ENCODE results near the gene TPK1.

TPK1 gene

GRCh38 chr7:144824360-144824759, 11.5 kb downstream of the TPK1 start:
- TF ChIP-seq, protein P1, sequence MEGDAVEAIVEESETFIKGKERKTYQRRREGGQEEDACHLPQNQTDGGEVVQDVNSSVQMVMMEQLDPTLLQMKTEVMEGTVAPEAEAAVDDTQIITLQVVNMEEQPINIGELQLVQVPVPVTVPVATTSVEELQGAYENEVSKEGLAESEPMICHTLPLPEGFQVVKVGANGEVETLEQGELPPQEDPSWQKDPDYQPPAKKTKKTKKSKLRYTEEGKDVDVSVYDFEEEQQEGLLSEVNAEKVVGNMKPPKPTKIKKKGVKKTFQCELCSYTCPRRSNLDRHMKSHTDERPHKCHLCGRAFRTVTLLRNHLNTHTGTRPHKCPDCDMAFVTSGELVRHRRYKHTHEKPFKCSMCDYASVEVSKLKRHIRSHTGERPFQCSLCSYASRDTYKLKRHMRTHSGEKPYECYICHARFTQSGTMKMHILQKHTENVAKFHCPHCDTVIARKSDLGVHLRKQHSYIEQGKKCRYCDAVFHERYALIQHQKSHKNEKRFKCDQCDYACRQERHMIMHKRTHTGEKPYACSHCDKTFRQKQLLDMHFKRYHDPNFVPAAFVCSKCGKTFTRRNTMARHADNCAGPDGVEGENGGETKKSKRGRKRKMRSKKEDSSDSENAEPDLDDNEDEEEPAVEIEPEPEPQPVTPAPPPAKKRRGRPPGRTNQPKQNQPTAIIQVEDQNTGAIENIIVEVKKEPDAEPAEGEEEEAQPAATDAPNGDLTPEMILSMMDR (IDR thresholded peaks at IDR 0.05) = no peak
- Histone ChIP-seq H3K4me3 (no peak overlapping the region), H3K27ac (no peak overlapping the region)
- DNase-seq (ENCODE audit: low spot score) = no peak

- H3K4me3 ChIP-seq = no peak overlapping the region
- DNase-seq (ENCODE audit: low spot score) = no peak
- TF ChIP-seq, protein P1 (IDR thresholded peaks at IDR 0.05) = no peak
- no peak overlapping the region for H3K27ac ChIP-seq
Measured at GRCh38 chr7:144822223-144822622, 13.6 kb downstream of the TPK1 start.

GRCh38 chr7:144821067-144821466, 14.8 kb downstream of the TPK1 start:
- no peak for DNase-seq (ENCODE audit: low spot score)
- H3K27ac ChIP-seq = no peak overlapping the region

DNA sequence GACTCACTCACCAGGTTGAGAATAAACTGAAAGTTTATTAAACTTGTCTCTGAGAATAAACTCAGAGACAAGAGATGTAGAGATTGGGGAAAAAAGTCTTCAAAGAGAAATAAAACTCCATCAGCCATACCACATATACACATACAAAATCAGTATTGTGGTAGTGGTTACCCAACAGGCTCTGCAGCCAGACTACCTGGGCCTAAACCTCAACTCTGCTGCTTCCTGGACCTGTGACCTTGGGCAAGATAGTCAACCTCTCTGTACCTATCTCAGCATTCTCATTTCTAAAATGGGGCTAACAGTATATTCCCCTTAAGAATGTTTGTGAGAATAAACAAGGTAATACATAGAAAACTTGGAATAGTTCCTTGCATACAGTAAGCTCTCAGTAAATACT, 15.3 kb downstream of the TPK1 start:
- no peak for DNase-seq (ENCODE audit: low spot score)
- TF ChIP-seq, protein P1 (IDR thresholded peaks at IDR 0.05) = no peak
- Histone ChIP-seq H3K4me3 (no peak overlapping the region), H3K27ac (no peak overlapping the region)

More at GRCh38 chr7:144821067-144821466, 14.8 kb downstream of the TPK1 start:
- TF ChIP-seq, protein P1 (IDR thresholded peaks at IDR 0.05) = no peak
- H3K4me3 ChIP-seq = no peak overlapping the region

DNA sequence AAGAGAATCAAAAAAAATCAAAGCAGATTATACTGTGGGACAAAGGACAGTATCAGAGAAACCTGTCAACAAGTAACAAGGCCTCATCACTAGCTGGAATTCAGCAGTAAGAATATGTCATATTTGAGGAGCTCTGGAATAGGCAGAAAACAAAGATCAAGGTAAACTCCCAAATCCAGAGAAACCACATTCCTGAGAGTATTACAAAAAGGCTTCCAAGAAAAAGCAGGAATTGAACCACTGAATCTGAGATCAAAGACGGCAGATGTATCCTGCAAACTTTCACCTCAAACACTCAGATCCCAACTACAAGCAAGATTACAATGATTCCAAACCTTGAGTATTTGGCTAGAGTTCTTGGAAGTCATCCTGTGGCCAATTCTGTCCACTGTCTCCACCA, 16.3 kb downstream of the TPK1 start:
- Histone ChIP-seq H3K4me3 (no peak overlapping the region), H3K27ac (no peak overlapping the region)
- DNase-seq (ENCODE audit: low spot score) = no peak
- TF ChIP-seq, protein P1 (IDR thresholded peaks at IDR 0.05) = no peak

GRCh38 chr7:144818511-144818910, 17.3 kb downstream of the TPK1 start:
- TF ChIP-seq, protein P1 (IDR thresholded peaks at IDR 0.05) = no peak
- DNase-seq (ENCODE audit: low spot score) = no peak
- no peak overlapping the region for H3K4me3 ChIP-seq
- H3K27ac ChIP-seq = no peak overlapping the region

DNA sequence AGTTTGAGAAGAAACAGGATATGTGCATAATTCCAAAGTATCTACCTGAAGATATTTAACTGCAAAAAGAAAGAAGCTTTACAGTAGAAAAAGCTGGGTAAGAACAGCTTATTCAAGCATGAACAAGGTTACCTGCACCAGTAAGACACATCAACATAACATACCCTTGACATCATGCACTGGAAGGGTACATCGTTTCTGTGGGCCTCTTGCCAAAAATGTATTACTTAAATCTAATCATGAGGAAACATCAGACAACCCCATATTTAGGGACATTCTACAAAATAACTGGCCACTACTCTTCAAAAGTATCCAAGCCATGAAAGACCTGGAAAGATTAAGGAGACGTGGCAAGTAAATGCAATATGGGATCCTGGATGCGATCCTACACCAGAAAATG, 18.9 kb downstream of the TPK1 start:
- no peak overlapping the region for H3K27ac ChIP-seq
- no peak for DNase-seq (ENCODE audit: low spot score)
- TF ChIP-seq, protein P1 (IDR thresholded peaks at IDR 0.05) = no peak
- no peak overlapping the region for H3K4me3 ChIP-seq

Data from coronary artery (tissue), 2 donors.